Transverse colon (tissue), 4 donors: ENCODE measurements around the gene PDZD2.

Source experiments
- CTCF ChIP-seq, 5 experiments: fragments of 200-600 bp in 3 of 5; fragments of 450-650 bp in 2 of 5; sonication (generic) in 3 of 5; IDR thresholded peaks; 1 replicate in 2 of 5; 2 replicates in 3 of 5; pipeline ENCODE4 v1.5.1; 2016 to 2017; ENCODE audit warnings: antibody characterized with exemption in 5 of 5, inconsistent platforms in 3 of 5, mild to moderate bottlenecking in 2 of 5, moderate library complexity in 1 of 5
- POLR2A ChIP-seq: fragments of 450-650 bp; IDR thresholded peaks from one replicate; pipeline ENCODE4 v1.6.1; 2016; ENCODE audit warnings: antibody characterized with exemption, mild to moderate bottlenecking, moderate library complexity
- POLR2AphosphoS5 ChIP-seq, 3 donors: sonication (generic); formaldehyde crosslinking; IDR thresholded peaks; one replicate each; pipeline ENCODE4 v1.6.1; 2016; ENCODE audit warnings: antibody characterized with exemption in 3 of 3

- TF ChIP-seq POLR2A (no peak), CTCF (IDR thresholded peaks at IDR 0.05) (no peak), POLR2AphosphoS5 (IDR thresholded peaks at IDR 0.05) (no peak)
These were observed 91.2 kb downstream of the PDZD2 start for GRCh38 chr5:31730139-31730538.
